GM18499 (cell line): ENCODE results near the gene SECISBP2.

Experiments
- ATAC-seq: cut with Tn5 transposase; IDR thresholded peaks from one replicate; pipeline ENCODE4 v1.9.1; 2021; ENCODE audit warnings: moderate number of reproducible peaks; ENCODE audit not compliant: insufficient read depth, unreplicated experiment

Gene SECISBP2

DNA sequence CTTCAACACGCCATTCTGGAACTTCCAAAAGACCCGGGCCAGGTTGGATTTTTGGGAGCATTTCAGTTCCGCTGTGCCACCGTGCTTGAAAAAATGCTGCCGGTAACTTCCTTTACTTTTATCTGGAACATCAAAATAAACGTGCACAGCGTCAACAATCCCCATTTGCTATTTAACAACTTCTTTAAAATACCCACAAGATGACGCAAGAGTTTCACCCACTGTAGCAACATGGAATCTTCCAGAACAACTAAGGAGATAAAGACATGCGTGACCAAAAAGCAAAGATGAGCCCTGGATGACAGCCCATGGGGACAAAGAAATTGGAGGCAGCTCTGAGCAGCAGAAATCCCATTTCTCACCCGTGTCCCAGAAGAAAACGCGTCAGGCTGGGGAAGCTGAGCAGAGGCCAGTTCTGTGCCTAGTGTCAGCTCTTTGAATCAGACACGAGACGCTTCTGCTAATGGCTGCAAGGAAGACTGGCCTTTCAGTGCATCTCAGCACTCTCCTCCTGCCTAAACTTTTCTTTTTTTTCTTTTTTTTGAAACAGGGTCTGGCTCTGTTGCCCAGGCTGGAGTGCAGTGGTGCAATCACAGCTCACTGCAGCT lies 61.3 kb downstream of the SECISBP2 start:
- ATAC-seq: no peak

GRCh38 chr9:89380437-89381307 lies 62.4 kb downstream of the SECISBP2 start:
- ATAC-seq: no peak

DNA sequence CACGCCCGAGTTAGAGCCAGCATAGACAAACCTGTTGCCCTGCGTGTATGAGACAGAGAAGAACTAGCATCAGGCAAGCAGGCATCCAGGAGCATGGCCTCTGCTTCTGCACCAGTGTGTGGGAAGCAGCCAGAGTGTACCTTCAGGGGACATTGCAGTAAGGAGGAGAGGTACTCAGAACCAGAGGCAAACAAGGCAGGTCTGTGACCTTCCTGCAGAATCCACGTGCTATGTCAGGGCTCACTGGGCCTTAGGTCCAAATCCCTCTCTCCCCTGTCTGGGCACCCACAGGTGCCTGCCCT lies 63.0 kb downstream of the SECISBP2 start:
- ATAC-seq: no peak

- no peak for ATAC-seq
Observed at GRCh38 chr9:89382026-89382986, 64.0 kb downstream of the SECISBP2 start.

- ATAC-seq: no peak
Observed at GRCh38 chr9:89383030-89383720, 64.9 kb downstream of the SECISBP2 start.

DNA sequence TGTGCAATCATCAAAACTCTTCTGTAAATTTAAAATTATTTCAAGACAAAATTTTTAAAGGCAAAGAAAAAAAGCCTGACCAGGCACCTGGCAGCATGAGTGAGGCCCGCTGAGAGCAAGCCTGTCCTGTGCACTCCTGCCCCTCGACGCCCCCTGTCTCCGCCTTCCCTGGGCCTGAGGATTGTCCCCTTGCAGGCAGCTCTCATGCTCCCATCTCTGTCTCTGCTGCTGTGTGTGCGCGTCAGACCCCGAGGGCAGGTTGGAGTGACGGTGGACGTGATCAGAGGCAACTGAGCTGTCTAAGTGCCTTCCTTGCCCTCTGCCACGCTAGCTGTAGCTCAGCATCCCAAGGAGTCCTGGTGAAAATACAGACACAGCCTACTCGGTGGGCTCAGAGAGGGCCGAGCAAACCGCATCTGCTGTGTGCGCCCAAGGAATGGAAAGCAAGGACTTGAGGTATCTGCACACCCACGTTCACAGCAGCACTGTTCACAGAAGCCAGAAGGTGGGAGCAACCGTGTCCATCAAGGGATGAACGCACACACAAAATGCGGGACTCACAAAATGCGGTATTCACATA lies 65.5 kb downstream of the SECISBP2 start:
- no peak for ATAC-seq

DNA sequence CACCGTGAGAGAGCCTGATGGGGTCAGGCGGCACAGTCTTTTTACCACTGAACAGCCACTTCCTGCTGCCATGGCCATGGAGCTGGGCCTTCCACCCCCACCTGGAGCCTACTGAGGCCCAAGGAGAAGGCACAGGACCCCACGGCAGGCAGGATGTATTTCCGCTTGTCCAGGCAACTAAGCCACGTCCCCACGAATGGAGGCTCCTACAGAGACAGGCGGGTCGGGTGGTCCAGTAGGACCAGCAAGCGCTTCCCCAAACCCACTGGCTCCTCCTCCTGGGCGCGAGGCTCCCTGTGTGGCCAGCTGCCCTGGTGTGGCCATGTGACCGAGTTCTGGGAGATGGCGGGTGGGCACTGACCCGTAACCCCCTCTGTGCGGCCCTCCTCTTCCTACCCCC lies 66.5 kb downstream of the SECISBP2 start:
- no peak for ATAC-seq

DNA sequence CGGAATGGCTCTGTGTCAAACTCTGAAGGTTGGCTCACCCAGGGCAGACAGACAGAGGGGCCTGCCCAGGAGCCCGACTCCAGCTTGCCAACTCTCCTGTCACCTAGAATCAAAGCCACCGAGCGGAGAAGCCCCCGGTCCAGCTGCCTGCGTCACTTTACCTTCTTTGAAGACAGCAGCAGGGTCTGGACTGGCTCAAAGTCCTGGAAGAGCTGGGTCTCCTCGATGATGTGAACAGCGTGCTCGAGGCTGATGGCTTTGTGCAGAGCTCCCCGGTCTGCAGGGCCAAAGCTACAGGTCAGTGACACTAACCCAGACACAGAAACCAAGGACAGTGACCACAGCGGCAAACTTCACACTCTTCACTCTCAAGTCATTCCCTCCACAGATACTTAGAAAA lies 67.9 kb downstream of the SECISBP2 start:
- no peak for ATAC-seq

- ATAC-seq: no peak
Observed at GRCh38 chr9:89386797-89387196, 68.5 kb downstream of the SECISBP2 start.

DNA sequence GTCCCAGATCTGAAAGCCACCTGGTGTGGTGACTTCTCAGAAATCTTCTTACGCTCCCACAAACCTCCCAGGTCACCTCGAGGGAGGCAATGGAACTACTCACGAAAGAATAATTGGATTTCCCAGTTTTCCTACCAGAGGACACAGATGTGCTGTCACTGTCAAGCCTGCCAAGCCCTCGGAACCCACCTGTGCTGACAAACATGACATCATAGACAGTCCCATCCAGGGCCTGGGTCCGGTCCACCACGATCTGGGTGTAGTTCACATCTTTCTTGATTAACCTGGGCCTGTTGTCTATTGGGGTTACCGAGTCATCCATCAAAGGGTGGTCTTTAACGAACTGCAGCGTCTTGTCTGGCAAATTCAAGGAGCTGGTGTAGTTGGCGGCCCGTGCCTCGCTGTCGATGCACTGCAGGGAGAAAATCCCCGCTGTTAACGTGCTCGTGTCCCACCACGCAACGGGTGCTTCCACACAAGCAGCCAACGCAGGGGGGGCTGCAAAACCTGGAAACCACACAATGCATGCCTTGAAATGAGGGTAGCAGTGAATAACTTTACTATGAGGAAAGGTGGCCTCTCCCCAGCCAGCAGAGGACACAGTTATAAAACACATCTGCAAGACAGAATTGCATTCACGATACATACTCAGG lies 69.0 kb downstream of the SECISBP2 start:
- ATAC-seq: no peak

DNA sequence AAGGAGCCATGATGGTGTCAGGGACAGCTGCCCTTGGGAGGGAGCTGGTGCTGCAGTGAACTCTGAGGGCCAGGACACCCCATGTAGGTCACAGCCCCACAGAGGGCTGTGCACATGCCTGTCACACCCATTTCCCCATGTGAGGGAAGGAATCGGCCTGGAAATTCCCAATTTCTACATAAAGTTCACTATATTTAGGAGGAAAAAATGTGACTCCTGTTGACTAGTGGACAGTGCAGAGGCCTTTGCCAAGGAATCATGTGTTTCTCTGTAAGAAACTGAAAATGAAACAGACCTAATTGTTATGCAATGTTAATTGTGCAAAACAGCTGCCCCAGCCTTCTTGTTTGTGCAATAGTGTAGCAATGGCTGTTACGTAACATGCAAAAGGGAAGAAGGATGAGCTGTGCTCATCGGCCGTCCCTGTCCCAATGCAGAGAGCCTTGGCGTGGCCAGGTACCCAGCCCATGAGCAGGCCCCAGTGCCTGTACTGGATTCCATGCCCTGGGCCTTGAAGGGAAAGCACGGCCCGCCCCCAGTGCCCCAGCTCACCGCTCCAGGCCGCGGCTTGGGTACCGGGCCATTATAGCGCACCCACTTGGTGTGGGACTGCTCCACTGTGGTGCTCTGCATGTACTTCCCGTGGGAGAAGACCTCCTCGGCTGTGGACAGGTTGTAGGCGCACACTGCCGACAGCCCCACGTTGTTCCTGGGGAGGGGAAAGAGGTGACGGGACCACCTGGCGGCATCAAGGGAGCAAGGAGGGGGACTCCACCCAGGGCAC lies 70.0 kb downstream of the SECISBP2 start:
- ATAC-seq: no peak

- no peak for ATAC-seq
Observed at GRCh38 chr9:89388868-89389177, 70.5 kb downstream of the SECISBP2 start.

DNA sequence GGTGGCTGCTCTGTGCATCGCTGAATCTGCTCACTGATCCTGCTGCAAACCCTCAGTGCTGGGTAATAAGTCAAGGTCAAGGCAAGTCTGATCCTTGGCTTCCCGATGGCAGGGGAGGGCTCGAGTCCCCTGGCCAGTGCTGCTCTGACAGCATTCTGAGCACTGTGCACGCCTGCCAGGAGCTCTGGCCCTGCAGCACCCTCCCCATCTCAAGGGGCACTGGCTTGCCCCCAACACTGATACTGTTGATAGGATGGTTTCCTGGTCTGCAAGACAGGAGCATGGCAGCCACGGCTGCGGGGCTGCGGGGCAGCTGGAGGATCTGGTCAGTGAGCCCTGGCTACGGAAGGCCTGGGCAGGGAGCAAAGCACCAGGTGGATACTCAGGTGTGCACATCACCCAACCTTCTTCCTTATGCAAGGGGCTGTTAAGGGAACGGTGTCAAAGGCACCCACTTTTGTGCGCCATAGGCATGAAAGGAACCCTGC lies 71.8 kb downstream of the SECISBP2 start:
- no peak for ATAC-seq

DNA sequence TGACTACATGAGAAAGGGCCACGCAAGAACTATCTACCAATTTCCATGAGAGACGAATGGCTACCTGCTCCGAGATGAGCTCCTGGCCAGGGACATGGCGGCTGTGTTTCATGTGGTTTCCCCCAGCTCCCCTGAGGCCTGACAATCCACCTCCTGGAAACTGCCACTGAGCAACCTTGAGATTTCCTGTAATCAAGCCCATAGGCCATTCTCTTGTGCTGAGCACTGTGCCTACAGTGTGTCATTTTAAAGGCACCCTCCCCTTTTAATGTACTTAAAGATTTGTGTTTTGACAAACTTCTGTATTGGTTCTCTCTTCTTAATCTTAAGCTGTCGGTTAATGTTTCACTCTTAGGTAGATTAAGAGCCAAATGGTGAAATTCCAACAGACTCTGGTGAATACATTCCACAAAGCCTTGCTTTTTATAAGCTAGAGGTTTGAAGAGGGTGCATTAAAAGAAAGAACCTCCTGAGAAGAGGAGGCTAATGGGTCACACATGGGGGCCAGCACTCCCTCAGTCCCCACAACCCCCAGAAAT lies 72.3 kb downstream of the SECISBP2 start:
- no peak for ATAC-seq

DNA sequence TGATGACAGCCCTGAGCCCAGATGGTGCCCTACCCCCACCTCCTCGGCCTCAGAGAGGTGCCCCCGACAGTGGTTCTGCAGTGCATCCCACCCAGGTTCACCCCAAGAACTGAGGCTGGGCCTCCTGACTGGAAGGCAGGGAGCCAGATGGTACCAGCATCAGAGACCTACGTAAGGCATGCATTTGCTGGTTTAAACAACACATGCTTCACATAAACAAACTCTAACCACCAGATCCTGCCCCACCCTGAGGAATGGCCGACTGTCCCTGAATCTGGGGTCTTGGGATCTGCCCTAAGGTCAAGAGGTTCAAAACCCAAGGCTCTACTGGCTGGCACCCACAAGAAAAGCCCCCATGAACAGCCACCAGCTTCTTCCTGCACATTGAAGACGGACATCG lies 73.3 kb downstream of the SECISBP2 start:
- ATAC-seq: no peak

- no peak for ATAC-seq
Observed at GRCh38 chr9:89394412-89394811, 76.1 kb downstream of the SECISBP2 start.

- no peak for ATAC-seq
Observed at GRCh38 chr9:89395931-89396710, 77.8 kb downstream of the SECISBP2 start.

GRCh38 chr9:89397471-89397870 lies 79.2 kb downstream of the SECISBP2 start:
- ATAC-seq: no peak
